Brain microvascular endothelial cell (primary cell): Measurements from ENCODE around the gene C16orf74.

Source experiments
- DNase-seq: peaks from one replicate; pipeline ENCODE4 v3.0.0-alpha.2; 2020
- H3K27ac ChIP-seq: fragments of 250-450 bp; sonication (Bioruptor Pico); 2 replicates; pipeline ENCODE4 v1.5.1; 2020; ENCODE audit warnings: mild to moderate bottlenecking, moderate library complexity
- H3K27me3 ChIP-seq: fragments of 250-450 bp; sonication (Bioruptor Pico); replicated peaks from 2 replicates; pipeline ENCODE4 v1.5.1; 2020; ENCODE audit warnings: mild to moderate bottlenecking
- H3K36me3 ChIP-seq: fragments of 250-450 bp; sonication (Bioruptor Pico); replicated peaks from 2 replicates; pipeline ENCODE4 v1.5.1; 2020; ENCODE audit warnings: mild to moderate bottlenecking
- H3K4me3 ChIP-seq: 2 replicates; pipeline ENCODE4 v1.5.1; 2011; ENCODE audit warnings: low read depth, mild to moderate bottlenecking, control low read depth, low read length, moderate library complexity
- in situ Hi-C: cut with HindIII; loops from 2 replicates; pipeline ENCODE4 v1.10.0; 2017; ENCODE audit warnings: low sequenced_read_pairs, low pct_ligation_motif_present
- TF ChIP-seq, protein P1 (sequence below): IDR thresholded peaks from 2 replicates; pipeline ENCODE4 v1.5.1; 2011; ENCODE audit warnings: low read depth, mild to moderate bottlenecking, moderate library complexity, low read length, control low read depth, inconsistent platforms; ENCODE audit errors: missing control alignments

Gene C16orf74

DNA sequence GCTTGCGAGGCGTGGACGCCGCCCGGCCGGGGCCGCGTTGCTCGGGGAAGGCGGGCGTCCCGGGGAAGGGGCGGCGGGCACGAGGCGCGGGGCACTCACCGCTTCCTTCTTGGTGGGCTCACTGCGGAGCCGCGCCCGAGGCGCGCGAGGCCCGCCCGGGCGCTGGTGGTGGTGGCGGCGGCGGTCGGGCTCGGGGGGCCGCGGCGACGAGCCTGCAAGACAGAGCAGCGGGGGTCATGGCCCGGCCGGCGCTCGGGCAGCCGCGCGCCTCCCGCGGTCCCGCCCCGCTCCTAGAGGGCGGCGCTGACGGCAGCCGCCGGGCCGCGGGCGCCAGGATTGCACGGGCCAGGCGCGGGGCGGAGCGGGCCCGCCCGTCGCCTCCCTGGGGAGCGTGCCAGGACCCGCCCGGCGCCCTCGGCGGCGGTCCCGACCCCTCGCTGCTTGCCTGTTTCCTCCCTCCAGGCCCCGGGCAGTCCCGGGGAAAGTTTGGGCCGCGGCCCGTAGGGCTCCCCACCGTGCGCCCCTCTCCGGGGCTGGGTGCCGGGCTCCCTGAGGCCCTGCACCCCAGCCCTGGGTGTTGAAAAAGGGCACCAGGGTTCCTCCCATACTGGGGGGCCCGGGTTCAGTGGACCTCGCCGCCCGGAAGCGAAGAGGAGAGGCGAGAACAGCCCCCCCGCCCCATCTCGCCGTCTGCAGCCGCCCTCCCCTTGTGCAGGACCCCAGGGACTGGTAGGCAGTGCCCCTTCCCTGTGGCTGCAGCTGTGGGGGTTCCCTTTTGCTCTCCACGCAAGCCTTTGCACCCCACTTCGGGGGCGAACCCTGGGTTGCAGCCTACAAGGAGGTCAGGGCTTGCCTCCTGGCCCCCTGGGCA lies at the start of gene C16orf74:
C16orf74 (minus strand) TSS at position 270 of the 871 bp plus-strand sequence. CDS start 15,879 bp downstream, outside the sequence.
- H3K36me3 ChIP-seq, result no peaks in the 10 kb centered on the region
- no peak within 1 kb of the TSS for H3K27ac ChIP-seq
- no peaks in the 10 kb centered on the region for H3K27me3 ChIP-seq
- H3K4me3 ChIP-seq, result peak within 1 kb of the TSS; percentile 58
- in situ Hi-C loops, result no loop called here
- no peak for DNase-seq
- TF ChIP-seq, protein P1, sequence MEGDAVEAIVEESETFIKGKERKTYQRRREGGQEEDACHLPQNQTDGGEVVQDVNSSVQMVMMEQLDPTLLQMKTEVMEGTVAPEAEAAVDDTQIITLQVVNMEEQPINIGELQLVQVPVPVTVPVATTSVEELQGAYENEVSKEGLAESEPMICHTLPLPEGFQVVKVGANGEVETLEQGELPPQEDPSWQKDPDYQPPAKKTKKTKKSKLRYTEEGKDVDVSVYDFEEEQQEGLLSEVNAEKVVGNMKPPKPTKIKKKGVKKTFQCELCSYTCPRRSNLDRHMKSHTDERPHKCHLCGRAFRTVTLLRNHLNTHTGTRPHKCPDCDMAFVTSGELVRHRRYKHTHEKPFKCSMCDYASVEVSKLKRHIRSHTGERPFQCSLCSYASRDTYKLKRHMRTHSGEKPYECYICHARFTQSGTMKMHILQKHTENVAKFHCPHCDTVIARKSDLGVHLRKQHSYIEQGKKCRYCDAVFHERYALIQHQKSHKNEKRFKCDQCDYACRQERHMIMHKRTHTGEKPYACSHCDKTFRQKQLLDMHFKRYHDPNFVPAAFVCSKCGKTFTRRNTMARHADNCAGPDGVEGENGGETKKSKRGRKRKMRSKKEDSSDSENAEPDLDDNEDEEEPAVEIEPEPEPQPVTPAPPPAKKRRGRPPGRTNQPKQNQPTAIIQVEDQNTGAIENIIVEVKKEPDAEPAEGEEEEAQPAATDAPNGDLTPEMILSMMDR, result no peak

DNA sequence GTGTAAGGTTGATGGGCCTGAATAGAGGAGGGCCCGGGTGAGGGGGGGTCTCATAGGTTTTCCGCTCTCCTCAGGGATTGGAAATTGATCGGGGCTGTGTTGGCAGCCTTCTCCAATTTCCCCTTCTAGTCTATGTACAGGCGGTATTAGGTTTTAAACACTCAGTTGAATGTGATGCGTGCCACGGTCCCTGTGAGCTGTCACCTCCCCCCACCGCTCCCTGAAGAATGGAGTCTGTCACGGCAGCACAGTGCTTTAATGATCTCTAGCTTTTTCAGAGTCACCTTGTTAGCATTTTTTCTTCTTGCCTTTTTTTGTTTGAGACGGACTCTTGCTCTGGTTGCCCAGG lies 49.4 kb upstream of the C16orf74 start:
- in situ Hi-C loops, result no loop called here
- DNase-seq, result no peak

DNA sequence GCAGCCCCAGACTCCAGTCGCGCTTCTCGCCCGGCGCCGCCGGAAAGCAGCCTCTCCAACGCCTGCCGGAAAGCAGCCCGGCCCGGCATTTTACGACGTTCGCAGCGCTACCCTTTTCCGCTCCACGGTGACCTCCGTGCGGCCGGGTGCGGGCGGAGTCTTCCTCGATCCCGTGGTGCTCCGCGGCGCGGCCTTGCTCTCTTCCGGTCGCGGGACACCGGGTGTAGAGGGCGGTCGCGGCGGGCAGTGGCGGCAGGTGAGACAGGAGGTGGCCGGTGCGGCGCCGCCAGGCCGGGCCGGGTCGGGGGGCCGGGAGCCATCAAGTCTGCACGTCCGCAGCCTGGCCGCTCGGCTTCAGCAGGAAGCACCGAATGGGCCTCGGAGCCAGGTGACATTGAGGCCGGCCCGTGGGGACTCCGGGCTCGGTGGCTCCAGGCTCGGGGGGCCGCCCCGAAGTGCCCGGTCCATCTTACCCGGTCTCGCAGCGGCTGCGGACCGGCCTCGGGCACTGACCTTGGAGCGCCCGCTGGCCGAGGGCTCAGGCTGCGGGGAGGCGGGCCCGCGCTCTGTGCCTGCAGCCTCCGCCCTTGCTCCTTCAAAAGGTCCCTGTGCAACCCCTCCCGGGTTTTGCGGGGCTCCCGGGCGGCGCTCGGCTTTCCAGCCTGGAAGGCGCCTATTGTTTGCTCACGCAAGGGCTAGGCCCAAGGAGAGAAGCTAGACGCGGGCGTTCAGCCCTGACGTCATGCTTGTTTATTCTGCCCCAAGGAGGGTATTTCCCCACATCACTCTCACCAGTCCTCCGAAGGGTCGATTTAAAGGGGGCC lies 48.8 kb upstream of the C16orf74 start, which contains the start of the genes COX4I1 and EMC8:
COX4I1 (plus strand) TSS at position 199 of the 824 bp plus-strand sequence. CDS start 1,511 bp downstream, outside the sequence.
EMC8 (minus strand) TSS at position 48 of the 824 bp plus-strand sequence. CDS start 249 bp downstream, outside the sequence.
- peak within 1 kb of the TSS; percentile 92 for H3K27ac ChIP-seq
- H3K27me3 ChIP-seq, result no peaks in the 10 kb centered on the region
- TF ChIP-seq, protein P1, result no peak
- in situ Hi-C loops, result no loop called here
- DNase-seq, result peak; percentile 85
- peak within 1 kb of the TSS; percentile 93 for H3K4me3 ChIP-seq
- H3K36me3 ChIP-seq, result peaks cover 47% of the 10 kb centered on the region

More for the DNA sequence above, 49.4 kb upstream of the C16orf74 start:
- H3K27me3 ChIP-seq, result no peaks in the 10 kb centered on the region
- TF ChIP-seq, protein P1, result no peak
- H3K4me3 ChIP-seq, result peak overlapping the region; percentile 93
- peak overlapping the region; percentile 92 for H3K27ac ChIP-seq
- peaks cover 50% of the 10 kb centered on the region for H3K36me3 ChIP-seq

DNA sequence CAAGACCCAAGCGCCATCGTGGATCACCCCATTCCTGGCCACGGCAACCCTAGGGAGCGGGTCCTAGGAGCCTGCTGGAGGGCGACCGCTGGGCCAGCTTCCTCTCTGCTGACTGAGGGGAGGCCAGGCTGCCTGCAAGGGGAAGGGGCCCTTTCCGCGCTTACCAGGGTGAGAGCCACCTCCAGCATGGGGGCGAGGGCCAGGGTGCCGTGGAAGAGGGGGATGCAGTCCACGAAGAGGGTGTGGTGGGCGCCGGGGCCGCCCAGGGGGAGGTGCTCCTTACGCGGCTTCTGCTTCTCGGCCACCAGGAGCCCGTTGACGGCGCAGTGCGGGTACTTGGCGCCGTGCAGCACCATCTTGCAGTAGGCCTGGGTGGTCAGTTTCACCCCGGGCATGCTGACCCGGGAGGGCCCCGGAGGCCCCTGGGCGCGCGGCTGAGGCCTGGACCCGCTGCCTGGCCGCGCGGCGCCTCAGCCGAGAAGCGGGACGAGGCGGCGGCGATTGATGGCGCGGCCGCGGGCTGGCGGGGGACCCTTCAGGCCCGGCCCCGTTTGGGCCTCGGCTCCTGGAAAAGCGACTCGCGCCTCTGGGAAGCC lies 48.1 kb upstream of the C16orf74 start:
- no peak for DNase-seq
- no peaks in the 10 kb centered on the region for H3K27me3 ChIP-seq
- TF ChIP-seq, protein P1, result no peak
- H3K36me3 ChIP-seq, result peaks cover 45% of the 10 kb centered on the region
- H3K27ac ChIP-seq, result peak overlapping the region; percentile 92
- peak overlapping the region; percentile 93 for H3K4me3 ChIP-seq
- in situ Hi-C loops, result no loop called here

DNA sequence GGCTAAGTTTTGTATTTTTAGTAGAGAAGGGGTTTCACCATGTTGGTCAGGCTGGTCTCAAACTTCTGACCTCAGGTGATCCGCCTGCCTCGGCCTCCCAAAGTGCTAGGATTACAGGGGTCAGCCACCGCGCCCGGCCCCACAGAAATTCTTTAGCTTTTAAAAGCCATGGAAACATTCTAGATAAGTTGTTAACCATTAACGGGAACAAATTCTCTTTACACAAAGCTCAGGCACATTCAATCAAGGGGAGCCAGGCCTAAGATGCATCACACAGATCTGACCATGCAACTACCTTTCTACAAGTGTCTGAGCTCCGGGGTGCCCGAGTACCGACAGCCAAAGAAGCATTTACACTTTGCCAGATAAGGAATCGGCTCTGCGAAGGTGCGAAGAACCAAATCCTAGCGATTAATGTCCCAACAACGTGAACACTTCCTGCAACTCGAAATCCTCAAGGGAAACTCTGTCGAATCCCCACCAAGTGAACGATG lies 47.4 kb upstream of the C16orf74 start:
- no peaks in the 10 kb centered on the region for H3K27me3 ChIP-seq
- DNase-seq, result no peak
- in situ Hi-C loops, result no loop called here
- H3K36me3 ChIP-seq, result peaks cover 38% of the 10 kb centered on the region
- H3K4me3 ChIP-seq, result peak overlapping the region; percentile 93
- peak overlapping the region; percentile 92 for H3K27ac ChIP-seq
- TF ChIP-seq, protein P1, result no peak
